ENCODE data around the gene PASK. TPM values are rescaled to one million over a fixed set of nuclear protein-coding genes. Genes with fewer than 3 reads are reported as not detected.

PASK gene
- total RNA-seq, 2 experiments from 2014 or later: 71.3 to 74.8 TPM

GRCh38 chr2:241082341-241083090 is 66.8 kb downstream of the PASK start:
- intact Hi-C loops (cut with micrococcal nuclease): loop anchor here (10.0 kb wide), 1 partner anchor 62 kb away; the partner anchor contains the start of gene PASK
- DNase-seq (no peak), ATAC-seq (no peak)
- peaks cover 29% of the 10 kb centered on the region for H3K36me3 Mint-ChIP-seq (ENCODE audit: low read depth)
- H3K9me3 Mint-ChIP-seq: no peaks in the 10 kb centered on the region
- TF ChIP-seq, protein P1, sequence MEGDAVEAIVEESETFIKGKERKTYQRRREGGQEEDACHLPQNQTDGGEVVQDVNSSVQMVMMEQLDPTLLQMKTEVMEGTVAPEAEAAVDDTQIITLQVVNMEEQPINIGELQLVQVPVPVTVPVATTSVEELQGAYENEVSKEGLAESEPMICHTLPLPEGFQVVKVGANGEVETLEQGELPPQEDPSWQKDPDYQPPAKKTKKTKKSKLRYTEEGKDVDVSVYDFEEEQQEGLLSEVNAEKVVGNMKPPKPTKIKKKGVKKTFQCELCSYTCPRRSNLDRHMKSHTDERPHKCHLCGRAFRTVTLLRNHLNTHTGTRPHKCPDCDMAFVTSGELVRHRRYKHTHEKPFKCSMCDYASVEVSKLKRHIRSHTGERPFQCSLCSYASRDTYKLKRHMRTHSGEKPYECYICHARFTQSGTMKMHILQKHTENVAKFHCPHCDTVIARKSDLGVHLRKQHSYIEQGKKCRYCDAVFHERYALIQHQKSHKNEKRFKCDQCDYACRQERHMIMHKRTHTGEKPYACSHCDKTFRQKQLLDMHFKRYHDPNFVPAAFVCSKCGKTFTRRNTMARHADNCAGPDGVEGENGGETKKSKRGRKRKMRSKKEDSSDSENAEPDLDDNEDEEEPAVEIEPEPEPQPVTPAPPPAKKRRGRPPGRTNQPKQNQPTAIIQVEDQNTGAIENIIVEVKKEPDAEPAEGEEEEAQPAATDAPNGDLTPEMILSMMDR (IDR thresholded peaks at IDR 0.05): no peak
- no peak overlapping the region for H3K27ac Mint-ChIP-seq
- H3K4me3 Mint-ChIP-seq: no peak overlapping the region
- peaks cover 7% of the 10 kb centered on the region for H3K4me1 Mint-ChIP-seq (ENCODE audit: low read depth)
- H3K27me3 Mint-ChIP-seq: no peaks in the 10 kb centered on the region
- POLR2A ChIA-PET: interaction anchor here (1.8 kb wide), 1 partner anchor 13 kb away, joined by 9 read pairs; no protein-coding TSS in a partner anchor
- CTCF ChIA-PET: no interaction called here

DNA sequence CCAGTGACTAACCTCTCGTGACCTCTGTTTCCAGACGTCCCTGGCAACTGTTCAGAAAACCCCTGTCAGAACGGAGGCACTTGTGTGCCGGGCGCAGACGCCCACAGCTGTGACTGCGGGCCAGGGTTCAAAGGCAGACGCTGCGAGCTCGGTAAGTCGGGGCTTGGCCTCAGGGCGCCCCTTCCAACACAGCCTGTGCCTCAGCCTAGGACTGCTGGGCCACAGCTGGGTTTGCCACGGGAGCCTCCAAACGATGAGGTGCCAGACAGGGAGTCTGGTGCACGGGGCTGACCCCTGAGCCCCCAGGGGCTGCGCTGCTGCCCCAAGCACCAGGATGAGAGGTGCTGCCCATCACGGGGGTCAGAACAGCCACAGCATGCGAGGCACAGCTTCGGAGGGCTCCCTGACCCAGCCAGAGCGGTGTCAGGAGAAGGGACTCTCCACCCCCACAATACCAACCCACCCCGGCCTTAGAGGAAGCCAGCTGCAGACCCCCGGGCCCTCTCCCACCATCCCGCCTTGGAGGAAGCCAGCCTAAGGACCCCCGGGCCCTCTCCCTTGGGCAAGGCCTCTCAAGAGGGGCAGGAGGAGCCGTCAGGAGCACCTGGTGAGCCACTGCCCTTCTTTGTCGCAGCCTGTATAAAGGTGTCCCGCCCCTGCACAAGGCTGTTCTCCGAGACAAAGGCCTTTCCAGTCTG is 67.5 kb downstream of the PASK start:
- H3K27me3 Mint-ChIP-seq: no peaks in the 10 kb centered on the region
- H3K4me3 Mint-ChIP-seq: no peak overlapping the region
- peak overlapping the region; percentile 55 for H3K27ac Mint-ChIP-seq
- POLR2A ChIA-PET: interaction anchor here (1.8 kb wide), 1 partner anchor 13 kb away, joined by 9 read pairs; no protein-coding TSS in a partner anchor
- no peak for ATAC-seq
- H3K36me3 Mint-ChIP-seq (ENCODE audit: low read depth): peaks cover 24% of the 10 kb centered on the region
- H3K9me3 Mint-ChIP-seq: no peaks in the 10 kb centered on the region
- TF ChIP-seq, protein P1 (IDR thresholded peaks at IDR 0.05): no peak
- CTCF ChIA-PET: no interaction called here
- H3K4me1 Mint-ChIP-seq (ENCODE audit: low read depth): peaks cover 7% of the 10 kb centered on the region
- DNase-seq: no peak
- intact Hi-C loops (cut with micrococcal nuclease): loop anchor here (10.0 kb wide), 1 partner anchor 63 kb away; the partner anchor contains the start of gene PASK

DNA sequence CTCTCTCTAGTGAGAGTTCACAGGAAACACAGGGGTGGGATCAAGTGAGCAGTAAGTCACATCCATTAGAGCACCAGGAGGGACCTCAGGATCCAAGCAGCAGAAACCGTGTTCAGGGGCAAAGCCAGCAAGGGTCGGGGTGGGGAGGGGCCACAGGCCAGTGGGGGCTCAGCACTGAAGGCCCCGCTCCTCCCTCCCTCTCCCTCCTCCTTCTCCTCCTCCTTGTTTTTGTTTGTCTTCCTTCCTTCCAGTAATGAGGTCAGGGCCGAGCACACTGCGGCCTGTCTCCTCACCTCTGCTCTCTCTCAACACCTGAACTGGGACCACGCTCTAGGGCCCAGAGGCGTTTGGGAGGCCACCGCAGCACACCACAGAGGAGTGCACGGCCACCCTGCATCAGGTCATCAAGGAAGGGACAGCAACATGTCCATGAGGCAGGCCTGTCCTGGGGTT is 68.1 kb downstream of the PASK start:
- DNase-seq (no peak), ATAC-seq (no peak)
- Mint-ChIP-seq H3K27ac (peak overlapping the region; percentile 55), H3K9me3 (no peaks in the 10 kb centered on the region), H3K4me1 (ENCODE audit: low read depth) (peaks cover 7% of the 10 kb centered on the region), H3K4me3 (no peak overlapping the region), H3K27me3 (no peaks in the 10 kb centered on the region), H3K36me3 (ENCODE audit: low read depth) (peaks cover 18% of the 10 kb centered on the region)
- POLR2A ChIA-PET: no interaction called here
- TF ChIP-seq, protein P1 (IDR thresholded peaks at IDR 0.05): no peak
- CTCF ChIA-PET: interaction anchor here (1.1 kb wide), 1 partner anchor 21 kb away, joined by 3 read pairs; the partner anchor contains the start of gene MTERF4
- intact Hi-C loops (cut with micrococcal nuclease): loop anchor here (10.0 kb wide), 1 partner anchor 64 kb away; the partner anchor contains the start of gene PASK

GRCh38 chr2:241080405-241081189 is 68.7 kb downstream of the PASK start:
- H3K9me3 Mint-ChIP-seq: no peaks in the 10 kb centered on the region
- H3K36me3 Mint-ChIP-seq (ENCODE audit: low read depth): peaks cover 15% of the 10 kb centered on the region
- ATAC-seq: no peak
- H3K27me3 Mint-ChIP-seq: no peaks in the 10 kb centered on the region
- ChIA-PET POLR2A (no interaction called here), CTCF (interaction anchor here (0.7 to 1.1 kb wide), 2 partner anchors 15 to 22 kb away, joined by 3 read pairs; partner anchors contain the start of gene MTERF4)
- peaks cover 7% of the 10 kb centered on the region for H3K4me1 Mint-ChIP-seq (ENCODE audit: low read depth)
- no peak overlapping the region for H3K4me3 Mint-ChIP-seq
- TF ChIP-seq, protein P1 (IDR thresholded peaks at IDR 0.05): no peak
- DNase-seq: no peak
- intact Hi-C loops (cut with micrococcal nuclease): loop anchor here (10.0 kb wide), 1 partner anchor 64 kb away; the partner anchor contains the start of gene PASK
- H3K27ac Mint-ChIP-seq: peak overlapping the region; percentile 9

Data from activated CD8-positive, alpha-beta T cell treated with anti-CD3 and anti-CD28 coated beads for 36 hours (primary cell).